ENCODE measurements around the gene DGUOK.

The DGUOK gene

DNA sequence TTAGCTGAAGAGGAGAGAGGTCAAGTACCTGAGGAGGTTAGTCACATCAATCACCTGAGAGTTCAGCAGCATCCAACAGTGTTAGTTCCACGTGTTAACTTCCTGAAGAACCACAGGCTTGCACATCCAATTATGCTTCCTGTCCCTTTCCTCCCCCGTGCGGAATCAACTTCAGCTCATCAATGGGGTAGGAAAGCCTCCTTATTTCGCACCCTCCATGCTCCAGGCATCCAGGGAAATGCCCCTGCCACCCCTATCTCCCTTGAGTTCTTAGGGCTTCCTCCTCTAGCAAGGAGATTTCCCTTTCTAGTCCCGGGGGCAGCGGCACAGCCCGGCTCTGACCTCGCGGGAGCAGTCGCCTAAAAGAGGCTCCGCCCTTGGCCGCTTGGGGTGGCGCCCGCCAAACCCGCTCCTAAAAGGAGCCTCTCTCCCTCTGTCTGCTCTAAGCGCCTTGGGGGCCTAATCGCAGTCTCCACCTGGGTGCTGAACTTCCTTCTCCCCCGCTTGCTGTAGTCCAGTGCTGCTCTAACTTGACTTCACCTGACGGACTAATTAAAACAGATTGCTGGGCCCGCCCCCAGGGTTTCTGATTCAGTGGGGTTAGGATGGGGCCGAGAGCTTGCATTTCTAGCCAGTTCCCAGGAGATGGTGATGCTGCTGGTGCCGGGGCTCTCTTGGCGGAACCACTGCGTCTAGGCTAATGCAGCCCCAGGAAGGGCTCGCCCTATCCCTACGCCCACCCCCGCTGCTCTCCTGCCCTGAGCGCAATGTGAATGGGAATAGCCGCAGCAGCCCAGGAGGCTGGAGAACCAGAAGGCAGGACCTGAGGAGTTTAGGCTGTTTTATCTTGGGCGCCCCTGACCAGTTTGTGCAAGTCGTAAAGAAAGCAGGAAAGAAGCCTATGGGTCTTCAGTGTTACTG, 54.7 kb downstream of the DGUOK start:
- FAIRE-seq = no peak

DNA sequence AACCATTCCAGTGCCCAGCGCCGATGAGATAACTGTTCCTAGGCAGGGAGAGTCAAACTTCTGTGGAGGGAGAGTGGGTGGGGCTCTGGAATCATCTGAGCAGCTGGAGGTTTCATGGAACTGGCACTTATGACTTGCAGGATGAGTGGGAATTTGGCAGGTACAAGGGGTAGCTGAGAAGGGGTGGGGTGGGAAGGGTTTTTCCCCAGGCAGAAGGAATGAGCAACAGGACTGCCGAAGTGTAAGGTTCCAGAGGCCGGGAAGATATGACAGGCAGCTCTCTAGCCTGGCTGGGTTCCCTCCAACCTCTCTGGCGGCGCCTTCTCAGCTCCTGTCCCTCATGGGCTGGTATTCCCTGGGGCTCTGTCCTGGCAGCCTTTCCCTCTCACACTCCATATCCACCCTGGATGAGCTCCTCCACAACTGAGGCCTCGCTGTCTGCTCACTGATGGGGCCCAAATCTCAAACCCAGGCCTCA, 55.5 kb downstream of the DGUOK start:
- no peak for FAIRE-seq

DNA sequence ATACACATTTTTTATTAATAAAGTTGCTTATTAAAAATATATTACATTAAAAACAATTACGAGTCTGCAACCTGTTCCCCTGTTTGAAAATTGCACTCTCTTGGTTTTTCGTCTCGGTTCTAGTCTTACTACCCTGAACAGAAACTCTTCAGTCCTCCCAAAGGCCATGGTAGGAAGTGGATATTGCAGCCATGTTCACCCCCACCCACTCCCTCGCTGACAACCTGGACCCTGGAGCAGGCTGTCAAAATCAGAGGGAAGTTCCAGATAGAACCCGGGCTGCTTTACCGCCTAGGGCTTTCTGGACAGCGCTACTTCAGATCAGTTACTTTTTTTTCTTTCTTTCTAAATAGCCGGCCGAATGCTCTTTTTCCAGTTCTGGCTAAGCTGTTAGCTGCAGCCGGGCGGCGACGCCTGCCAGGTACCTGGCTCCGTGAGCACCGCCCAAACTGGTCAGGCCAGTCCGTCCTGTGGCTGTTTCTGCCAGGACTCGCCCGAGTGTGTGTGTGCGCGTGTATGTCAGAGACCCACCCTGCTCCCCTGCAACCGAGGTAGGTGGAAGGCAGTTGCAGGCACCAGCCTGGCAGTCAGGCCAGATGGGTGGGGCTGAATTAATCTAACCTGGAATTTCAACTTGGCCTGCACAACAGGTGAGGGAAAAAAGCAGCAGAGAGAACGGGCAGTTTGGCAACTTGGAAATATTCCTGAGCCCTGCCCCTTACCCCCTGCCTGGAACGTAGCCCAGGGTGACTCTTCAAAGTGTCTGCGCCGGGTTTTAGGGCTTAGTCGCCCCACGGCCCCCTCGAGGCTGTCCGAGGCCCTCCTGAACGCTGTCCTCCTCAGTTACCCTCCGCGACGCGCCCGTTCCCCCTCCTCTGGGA, 56.9 kb downstream of the DGUOK start:
- FAIRE-seq = no peak

DNA sequence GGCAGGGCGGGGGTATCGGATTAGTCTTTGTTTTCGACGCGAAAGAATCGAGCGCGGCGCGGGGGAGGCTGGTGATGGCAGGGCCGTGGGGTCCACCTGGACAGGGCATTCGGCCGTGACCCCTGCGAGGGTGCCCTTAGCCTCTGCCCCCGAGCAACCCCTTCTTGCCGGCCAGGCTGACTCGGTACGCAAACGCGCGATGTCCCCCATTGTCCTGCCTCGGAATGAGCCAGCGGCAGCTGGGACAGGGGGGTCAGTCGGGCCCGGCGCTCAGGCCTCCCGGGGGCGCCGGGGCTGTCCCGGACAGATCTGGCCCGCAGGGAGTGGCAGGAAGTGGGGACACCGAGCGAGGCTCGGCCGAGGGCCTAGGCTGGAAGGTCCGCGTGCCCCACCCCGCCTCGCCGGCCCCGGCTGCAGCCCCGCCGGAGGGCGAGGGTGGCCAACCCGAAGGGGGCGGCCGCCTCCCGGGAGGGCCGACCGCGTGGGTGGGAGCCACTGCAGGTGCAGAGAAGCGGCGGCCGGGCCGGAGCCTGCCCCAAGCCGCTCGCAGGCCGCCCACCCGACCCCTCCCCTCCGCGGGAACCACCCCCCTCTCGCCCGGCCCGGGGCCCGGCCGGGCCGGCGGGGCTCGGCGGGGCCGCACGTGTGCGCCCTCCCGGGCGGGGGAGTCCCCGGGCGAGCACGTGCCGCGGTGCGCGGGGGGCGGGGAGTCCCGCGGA, 57.7 kb downstream of the DGUOK start, which contains the start of gene TET3:
TET3 (plus strand) TSS at position 708 of the 719 bp plus-strand sequence. CDS start 1,494 bp downstream, outside the sequence.
- no peak for FAIRE-seq

DNA sequence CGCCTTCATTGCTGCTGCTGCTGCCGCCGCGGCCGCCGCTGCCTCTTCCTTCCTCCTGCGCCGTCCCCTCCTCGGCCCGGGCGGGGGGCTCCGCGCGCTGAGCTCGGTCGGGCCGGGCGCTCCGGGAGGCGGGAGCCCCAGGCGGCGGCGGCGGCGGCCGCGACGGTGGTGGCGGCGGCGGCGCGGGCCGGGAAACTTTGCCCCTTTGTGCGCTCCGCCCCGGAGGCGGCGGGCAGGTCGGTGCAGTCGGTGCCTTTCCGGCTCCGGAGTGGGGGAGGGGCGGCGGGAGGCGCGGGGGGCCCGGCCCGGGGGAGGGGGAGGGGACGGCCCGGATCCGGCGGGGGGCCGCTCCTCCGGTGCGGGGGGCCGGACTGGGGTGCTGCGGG, 58.2 kb downstream of the DGUOK start:
- FAIRE-seq = no peak

DNA sequence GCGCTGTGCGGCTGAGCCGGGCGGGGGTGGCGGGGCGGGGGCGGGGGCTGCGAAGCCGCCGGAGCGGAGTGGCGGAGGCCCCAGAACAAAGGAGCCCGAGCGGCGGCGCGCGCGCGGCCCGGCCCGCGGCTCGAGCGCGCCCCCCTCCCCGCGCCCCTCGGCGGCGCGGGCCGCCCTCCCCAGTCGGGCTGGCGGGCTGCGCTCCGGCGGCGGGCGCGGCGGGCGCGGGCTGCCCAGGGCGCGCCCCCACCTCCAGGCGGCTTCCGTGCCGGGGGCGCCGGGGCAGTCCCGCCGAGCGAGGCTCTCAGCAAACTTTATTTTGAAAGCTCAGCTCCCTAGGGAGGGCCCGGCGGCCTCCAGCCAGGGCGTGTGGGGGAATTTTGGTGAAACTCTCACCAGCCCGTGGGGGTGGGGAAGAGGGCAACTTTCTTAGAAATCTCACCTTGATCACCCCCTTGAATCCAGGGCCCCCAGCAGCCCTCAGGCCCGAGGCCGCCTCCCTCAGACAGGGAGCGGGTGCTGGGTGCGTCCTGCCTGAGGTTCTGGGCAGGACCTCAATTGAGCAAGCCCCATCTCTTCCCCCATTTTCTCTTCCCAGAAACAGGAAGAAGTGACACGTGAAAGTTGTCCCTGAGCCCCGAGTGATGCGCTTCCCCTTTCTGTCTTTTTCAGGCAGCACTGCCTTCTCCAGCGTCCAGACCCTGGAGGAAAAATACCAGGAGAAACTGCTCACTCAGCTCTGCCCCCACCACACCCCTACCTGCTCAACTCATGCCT, 58.8 kb downstream of the DGUOK start:
- FAIRE-seq = no peak

DNA sequence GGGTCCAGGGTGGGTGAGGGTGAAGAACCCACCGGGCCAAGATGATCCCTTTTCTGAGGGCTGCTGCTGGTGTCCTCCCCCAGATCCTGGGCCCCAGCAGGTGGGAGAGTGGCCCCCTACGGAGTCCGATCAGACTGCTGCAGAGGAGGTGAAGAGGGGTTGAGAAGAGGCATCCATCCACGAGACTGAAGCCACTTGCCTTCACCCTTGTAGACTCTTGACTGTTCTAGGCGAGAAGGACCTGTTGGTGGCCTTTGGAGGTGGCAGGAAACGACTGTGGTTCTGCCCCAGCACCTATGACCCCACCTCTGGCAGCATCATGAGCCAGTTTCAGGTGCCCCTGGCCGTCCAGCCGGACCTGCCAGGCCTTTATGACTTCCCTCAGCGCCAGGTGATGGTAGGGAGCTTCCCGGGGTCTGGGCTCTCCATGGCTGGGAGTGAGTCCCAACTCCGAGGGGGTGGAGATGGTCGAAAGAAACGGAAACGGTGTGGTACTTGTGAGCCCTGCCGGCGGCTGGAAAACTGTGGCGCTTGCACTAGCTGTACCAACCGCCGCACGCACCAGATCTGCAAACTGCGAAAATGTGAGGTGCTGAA, 59.5 kb downstream of the DGUOK start:
- no peak for FAIRE-seq

DNA sequence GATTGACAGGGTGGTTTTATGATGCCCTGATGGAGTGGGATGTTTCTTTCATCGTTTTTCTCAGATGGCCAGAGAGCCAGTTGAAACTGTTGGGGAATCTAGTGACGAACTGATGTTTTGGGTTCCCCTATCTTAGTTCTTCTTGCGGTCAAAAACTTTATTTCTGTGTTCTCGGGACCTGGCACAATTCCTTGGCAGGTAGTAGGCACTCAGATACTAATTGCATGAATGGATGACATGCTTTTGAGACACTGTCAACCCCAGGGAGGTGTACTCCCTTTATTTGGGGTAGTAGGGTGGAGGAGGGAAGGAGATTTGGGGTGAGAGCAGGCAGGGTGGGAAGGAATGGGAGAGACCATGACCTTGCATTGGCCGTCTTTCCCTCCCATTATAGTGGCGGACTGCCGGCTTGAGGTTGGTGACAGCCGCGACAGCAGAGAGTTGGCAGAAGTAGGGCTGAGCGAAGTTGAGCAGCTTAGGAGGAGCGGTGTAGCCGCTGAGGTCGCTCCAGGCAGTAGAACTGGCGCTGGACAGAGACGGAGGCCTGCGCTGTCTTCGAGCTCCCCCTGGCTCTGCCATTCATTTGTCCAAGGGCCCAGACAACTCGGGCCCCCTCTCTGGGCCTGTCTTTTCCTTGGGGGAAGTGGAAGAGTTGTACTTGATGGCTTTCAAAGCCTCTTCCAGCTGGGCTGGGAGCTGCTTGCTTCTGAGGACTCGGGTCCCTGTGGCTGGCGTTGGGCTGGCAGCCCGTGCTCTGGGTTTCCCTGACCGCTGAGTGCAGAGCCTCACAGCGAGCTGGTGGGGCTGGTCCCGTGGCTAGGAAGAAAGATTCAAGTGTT, 60.6 kb downstream of the DGUOK start:
- FAIRE-seq = no peak

DNA sequence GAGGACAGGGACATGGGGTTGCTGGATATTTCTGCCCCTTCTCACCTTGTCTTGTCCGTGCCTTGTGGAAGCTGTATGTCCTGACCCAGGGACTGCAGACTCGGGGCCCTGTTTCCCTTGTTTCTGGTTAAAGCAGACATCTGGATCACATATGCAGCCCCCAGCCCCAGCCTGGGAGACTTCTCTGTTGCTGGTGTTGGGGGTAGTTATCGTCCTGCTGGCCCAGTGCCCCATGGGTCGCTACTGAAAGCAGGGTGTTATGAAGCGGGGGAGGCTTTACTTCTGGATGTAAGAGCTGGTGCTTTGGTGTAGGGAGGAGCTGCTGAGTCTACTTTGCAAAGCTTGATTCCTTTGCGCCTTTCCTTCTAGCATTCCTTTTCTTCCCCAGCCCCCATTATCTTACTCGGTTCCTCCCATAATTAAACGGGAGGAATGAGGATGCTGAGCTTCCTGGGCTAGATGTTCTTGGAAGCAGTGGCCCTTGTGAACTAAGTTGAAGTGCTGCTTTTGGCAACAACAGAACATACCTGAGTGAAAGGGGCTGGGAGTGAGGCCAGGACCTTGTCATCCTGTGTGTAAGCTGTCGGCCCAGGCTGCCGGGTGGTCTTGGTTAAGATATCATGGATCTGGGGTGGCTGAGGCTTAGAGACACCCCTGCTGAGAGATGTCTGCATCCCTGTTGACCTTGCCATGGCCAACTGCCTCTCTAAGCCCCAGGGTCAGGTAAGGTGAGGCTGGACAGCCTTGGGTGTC, 61.4 kb downstream of the DGUOK start:
- FAIRE-seq = no peak

DNA sequence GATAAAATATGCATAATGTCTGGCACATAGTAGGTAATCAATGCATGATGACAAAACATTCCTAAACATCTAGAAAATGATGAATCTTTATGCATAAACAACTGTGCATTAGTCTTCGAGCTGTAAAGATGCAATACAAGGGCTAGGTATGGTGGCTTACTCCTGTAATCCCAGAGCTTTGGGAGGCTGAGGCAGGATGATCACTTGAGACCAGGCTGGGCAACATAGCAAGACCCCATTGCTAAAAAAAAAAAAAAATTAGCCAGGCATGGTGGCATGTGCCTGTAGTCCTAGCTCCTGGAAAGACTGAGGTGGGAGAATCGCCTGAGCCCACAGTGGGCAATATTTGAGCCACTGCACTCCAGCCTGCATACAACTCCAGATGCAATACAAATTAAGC, 63.3 kb downstream of the DGUOK start:
- FAIRE-seq = no peak

DNA sequence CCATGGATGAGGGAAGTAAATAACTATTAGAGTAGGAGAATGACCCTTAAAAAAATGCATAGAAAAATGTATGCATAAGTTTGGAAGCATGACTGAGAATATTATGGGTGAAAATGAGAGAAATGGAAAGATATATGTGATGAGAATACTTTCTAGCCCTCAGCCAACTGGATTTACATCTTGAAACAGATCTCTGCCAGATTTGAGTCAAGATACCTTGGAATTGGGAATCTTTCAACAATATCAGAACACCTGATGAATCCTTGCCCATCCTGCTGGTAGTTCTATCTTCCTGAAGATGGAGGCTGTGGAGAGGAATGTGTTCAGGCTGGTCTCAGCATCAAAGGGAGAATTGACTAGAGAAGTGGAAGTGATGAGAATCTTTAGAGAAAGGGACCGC, 63.9 kb downstream of the DGUOK start:
- FAIRE-seq = no peak

DNA sequence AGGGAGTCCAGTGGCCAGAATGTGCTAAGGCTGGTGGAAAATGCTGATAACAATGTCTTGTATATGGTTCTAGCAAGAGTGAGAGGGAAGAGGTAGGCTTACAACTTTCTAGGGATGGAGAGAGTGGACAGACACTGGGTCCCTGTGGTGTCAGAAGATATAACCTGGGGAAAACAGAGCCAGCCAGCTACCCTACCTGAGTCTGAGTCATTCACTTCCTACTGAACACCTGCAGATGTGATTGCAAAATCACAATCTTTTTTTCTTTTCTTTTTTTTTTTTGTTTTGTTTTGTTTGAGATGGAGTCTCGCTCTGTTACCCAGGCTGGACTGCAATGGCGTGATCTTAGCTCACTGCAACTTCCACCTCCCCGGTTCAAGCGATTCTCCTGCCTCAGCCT, 65.4 kb downstream of the DGUOK start:
- no peak for FAIRE-seq

DNA sequence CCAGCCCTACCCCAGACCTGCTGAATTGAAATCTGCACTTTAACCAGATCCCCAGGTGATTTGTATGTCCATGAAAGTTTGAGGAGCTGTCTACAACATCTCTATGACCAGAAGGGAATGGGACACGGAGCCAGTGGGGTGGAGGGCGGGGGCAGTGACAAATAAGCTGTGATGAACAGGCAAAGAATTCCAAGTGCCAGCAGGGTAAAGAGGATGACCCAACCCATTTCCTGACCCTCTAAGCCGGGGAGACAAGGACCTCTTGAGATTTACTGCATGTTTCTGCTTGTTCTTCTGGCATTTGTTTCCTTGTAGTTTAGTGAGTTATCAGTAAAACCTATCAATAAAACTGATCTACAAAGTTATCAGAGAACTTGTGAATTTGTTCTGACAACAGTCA, 66.7 kb downstream of the DGUOK start:
- FAIRE-seq = no peak

DNA sequence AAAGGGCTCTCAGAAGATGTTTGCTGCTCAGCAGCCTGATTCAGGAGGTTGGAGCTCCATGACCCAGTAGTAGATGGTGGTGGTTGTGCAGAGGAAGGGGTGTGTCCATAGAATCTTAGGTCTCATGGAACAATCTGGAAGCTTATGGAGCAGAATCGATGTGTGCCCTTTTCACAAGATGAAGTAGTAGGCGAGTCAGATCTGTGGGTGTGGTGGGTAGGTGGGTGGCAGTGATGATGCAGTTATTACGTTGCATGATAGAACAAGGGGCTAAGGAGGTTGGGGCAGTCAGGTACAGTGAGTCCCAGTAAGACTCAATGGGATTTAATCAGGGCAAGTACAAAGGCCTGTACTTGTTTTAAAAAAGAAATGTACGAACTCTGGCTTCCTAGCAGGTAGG, 67.1 kb downstream of the DGUOK start:
- no peak for FAIRE-seq

DNA sequence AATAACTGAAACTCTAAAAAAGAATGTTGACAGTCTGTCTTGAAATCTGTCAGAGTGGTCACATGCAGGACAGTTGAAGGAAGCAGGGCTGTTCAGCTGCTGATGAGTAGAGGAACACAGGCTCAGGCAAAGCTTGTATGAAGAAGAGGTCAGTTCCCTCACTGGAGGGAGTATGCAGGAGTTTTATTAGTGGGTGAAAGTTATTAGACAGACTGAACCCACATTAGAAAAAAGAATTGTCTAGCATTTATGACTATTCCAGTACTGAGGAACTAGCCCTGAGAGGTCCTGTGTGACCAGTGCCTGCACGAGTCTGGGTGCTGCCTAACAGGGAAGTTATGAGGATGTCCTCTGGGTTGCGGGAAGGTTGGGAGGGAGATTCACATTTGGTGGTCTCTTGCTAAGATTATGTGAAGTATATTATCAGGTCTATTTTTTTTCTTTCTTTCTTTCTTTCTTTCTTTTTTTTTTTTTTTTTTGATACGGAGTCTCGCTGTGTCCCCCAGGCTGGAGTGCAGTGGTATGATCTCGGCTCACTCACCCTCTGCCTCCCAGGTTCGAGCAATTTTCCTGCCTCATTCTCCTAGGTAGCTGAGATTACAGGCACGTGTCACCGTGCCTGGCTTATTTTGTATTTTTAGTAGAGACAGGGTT, 67.6 kb downstream of the DGUOK start:
- no peak for FAIRE-seq

DNA sequence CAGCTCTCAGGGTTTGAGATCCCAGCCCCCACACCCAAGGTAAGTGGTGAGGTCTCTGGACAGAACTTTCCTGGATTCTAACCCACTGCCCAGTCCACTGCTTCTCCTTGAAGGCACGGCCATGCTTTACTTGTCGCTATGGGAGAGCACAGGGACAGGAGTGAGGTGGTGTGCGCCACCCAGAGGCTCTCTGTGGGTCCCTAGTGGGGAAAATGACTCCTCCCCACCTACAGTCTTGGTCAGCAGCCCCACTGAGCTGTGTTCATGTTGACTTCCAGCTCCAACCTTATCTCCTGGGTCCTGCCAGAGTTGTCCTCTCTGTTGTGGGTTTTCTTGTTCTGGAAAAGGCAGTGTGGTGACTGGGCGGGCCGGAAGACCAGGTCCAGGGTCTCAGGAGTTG, 69.1 kb downstream of the DGUOK start:
- FAIRE-seq = no peak

DNA sequence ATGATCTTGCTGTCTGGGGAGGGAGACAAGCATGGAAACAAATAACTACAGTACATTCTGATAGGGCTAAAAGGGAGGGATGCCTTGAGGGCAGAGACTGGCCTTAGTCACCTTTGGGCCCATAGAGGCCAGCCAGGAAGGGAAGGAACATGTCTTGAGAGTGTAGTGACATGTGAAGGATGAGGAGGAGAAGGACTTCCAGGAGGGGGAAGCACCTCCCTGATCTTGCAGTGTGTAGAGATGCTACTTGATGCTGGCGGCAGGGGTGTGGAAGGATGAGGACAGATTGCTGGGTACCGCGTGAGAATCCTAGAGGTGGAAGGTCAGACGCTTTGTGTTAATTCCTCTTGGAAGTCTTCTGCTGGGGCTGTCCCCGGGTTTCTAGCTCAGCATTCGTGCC, 71.1 kb downstream of the DGUOK start:
- no peak for FAIRE-seq

DNA sequence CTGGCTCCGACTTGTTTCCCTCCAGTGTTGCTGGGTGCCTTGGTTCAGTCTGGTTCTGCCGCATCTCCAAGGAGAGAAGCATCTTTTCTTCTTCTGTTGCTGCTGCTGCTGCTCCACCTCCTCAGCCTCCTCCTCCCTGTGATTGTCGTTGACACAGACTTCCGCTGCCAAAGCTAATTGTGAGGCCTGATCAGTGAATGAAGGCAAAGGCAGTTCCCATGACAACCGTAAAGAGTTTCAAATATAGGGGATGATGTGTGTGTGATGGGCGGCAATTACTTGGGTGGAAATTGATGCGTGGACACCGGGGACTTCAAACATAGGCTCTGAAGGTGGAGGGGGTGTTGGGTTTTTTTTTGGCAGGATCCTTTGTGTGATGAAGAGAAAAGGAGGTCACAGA, 71.8 kb downstream of the DGUOK start:
- FAIRE-seq = no peak

DNA sequence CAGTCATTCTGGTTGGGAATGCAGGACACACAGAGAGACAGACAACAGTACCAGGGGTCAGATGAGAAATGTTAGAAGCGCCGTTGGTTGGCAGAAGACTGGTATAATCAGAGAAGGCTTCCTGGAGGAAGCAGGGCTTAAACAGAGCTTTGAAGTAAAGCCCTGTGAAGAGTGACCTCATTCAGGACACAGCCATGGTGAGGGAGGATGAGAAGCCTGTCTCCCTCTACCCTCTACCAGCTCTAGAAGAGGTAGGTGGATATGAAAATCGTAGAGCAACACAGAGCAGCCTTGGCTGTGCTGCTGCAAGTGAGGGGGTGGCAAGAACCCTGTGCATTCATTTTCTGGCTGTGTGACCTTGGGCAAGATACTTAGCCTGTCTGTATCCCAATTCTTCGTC, 72.3 kb downstream of the DGUOK start:
- FAIRE-seq = no peak
